Caco-2 (cell line): ENCODE data around the gene COX10. TPM values are rescaled to one million over a fixed set of nuclear protein-coding genes. Genes with fewer than 3 reads are reported as not detected.

Experiments used
- BruUV-seq: library from RNA; stranded (reverse); fragments of 400-500 nt; replicated peaks from 2 replicates; lab custom pipeline; 2021; lab: Mats Ljungman, UMichigan
- CTCF ChIA-PET: fragments of 300-600 bp; sonication (Branson Sonifier 250); formaldehyde crosslinking; loops from one replicate; lab custom pipeline; 2022; ENCODE audit warnings: antibody characterized with exemption; lab: Charles Lee
- POLR2A ChIA-PET: fragments of 300-600 bp; sonication (Branson Sonifier 250); formaldehyde crosslinking; loops from one replicate; lab custom pipeline; 2022; ENCODE audit warnings: antibody characterized with exemption; lab: Charles Lee
- DNase-seq, 2 experiments: peaks; one replicate each; pipeline versions ENCODE4 v3.0.0 to v3.0.0-alpha.2; 2020 to 2022
- H3K27me3 ChIP-seq: replicated peaks from 2 replicates; pipeline ENCODE4 v1.6.0; 2011; ENCODE audit warnings: low read length; ENCODE audit not compliant: control insufficient read depth, insufficient read depth
- H3K36me3 ChIP-seq: 2 replicates; pipeline ENCODE4 v1.5.1; 2011; ENCODE audit warnings: low read length; ENCODE audit not compliant: control insufficient read depth, insufficient read depth
- H3K4me1 ChIP-seq: fragments of 250-450 bp; sonication (Bioruptor Pico); 2 replicates; pipeline ENCODE4 v1.5.1; 2020; ENCODE audit warnings: mild to moderate bottlenecking
- H3K4me3 ChIP-seq: 2 replicates; pipeline ENCODE4 v1.5.1; 2011; ENCODE audit warnings: low read depth, mild to moderate bottlenecking, control low read depth, low read length
- H3K9me3 ChIP-seq: fragments of 250-450 bp; sonication (Bioruptor Pico); 2 replicates; pipeline ENCODE4 v1.5.1; 2020; ENCODE audit warnings: mild to moderate bottlenecking, moderate library complexity
- H3K27ac Mint-ChIP-seq: one replicate; pipeline ENCODE4 v1.8.0; 2022; ENCODE audit warnings: mixed read lengths; ENCODE audit not compliant: unreplicated experiment
- H3K27me3 Mint-ChIP-seq: one replicate; pipeline ENCODE4 v1.8.0; 2022; ENCODE audit warnings: mixed read lengths; ENCODE audit not compliant: insufficient read depth, unreplicated experiment
- H3K36me3 Mint-ChIP-seq: one replicate; pipeline ENCODE4 v1.8.0; 2022; ENCODE audit warnings: mild to moderate bottlenecking, mixed read lengths; ENCODE audit not compliant: insufficient read depth, unreplicated experiment
- H3K4me1 Mint-ChIP-seq: one replicate; pipeline ENCODE4 v1.8.0; 2022; ENCODE audit warnings: low read depth, mixed read lengths; ENCODE audit not compliant: unreplicated experiment
- H3K4me3 Mint-ChIP-seq: one replicate; pipeline ENCODE4 v1.8.0; 2022; ENCODE audit warnings: mild to moderate bottlenecking, moderate library complexity, mixed read lengths; ENCODE audit not compliant: unreplicated experiment
- H3K9me3 Mint-ChIP-seq: one replicate; pipeline ENCODE4 v1.8.0; 2022; ENCODE audit warnings: mixed read lengths; ENCODE audit not compliant: unreplicated experiment
- intact Hi-C: fragments of 100-400 bp; cut with micrococcal nuclease; formaldehyde crosslinking; loops from one replicate; pipeline ENCODE4 v1.10.0; 2022; ENCODE audit not compliant: unreplicated experiment
- total RNA-seq: library from RNA; stranded (reverse); gene quantifications from 2 replicates; pipeline ENCODE4 v1.2.3, GENCODE V29; 2022
- TF ChIP-seq, protein P1 (sequence below), 2 experiments: fragments of 200-600 bp in 1 of 2; IDR thresholded peaks; 1 replicate in 1 of 2; 2 replicates in 1 of 2; pipeline versions ENCODE4 v1.5.1 to v1.8.0; 2011 to 2022; ENCODE audit warnings: antibody characterized with exemption in 1 of 2, control low read depth in 1 of 2, inconsistent platforms in 1 of 2, low read depth in 1 of 2, low read length in 1 of 2, mild to moderate bottlenecking in 1 of 2, moderate library complexity in 1 of 2; ENCODE audit not compliant: insufficient read depth in 1 of 2, severe bottlenecking in 1 of 2, unreplicated experiment in 1 of 2

The COX10 gene
- total RNA-seq, 1 experiment from 2014 or later = 13.5 TPM

DNA sequence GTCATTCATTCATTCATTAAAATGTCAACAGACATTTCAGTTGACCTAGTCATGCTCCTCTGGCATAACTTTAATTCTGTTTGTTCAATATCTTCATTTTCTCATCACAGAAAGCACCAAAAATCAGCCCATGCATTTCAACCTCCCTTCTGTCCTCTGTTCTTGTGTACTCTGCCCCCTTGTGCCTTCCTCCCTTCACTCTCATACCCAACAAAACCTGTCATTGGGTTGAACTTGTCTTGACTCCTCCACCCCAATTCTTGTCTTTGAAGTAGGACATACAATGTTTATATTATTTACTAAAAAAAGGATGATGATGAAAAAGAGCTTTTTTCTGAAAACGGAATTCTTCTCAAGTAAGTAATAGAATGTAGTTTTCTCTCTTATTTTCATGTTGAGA lies 43.8 kb downstream of the COX10 start:
- Mint-ChIP-seq H3K36me3 (no peaks in the 10 kb centered on the region), H3K4me1 (no peaks in the 10 kb centered on the region), H3K4me3 (no peak overlapping the region), H3K27ac (no peak overlapping the region), H3K27me3 (no peaks in the 10 kb centered on the region), H3K9me3 (no peaks in the 10 kb centered on the region)
- no TSS peak for BruUV-seq
- TF ChIP-seq, protein P1, sequence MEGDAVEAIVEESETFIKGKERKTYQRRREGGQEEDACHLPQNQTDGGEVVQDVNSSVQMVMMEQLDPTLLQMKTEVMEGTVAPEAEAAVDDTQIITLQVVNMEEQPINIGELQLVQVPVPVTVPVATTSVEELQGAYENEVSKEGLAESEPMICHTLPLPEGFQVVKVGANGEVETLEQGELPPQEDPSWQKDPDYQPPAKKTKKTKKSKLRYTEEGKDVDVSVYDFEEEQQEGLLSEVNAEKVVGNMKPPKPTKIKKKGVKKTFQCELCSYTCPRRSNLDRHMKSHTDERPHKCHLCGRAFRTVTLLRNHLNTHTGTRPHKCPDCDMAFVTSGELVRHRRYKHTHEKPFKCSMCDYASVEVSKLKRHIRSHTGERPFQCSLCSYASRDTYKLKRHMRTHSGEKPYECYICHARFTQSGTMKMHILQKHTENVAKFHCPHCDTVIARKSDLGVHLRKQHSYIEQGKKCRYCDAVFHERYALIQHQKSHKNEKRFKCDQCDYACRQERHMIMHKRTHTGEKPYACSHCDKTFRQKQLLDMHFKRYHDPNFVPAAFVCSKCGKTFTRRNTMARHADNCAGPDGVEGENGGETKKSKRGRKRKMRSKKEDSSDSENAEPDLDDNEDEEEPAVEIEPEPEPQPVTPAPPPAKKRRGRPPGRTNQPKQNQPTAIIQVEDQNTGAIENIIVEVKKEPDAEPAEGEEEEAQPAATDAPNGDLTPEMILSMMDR (IDR thresholded peaks at IDR 0.05; ENCODE audit: insufficient read depth in 1 of 2, low read depth in 1 of 2, low read length in 1 of 2, severe bottlenecking in 1 of 2, unreplicated experiment in 1 of 2) = no peak
- no peaks in the 10 kb centered on the region for H3K36me3 ChIP-seq
- ChIA-PET POLR2A (no interaction called here), CTCF (no interaction called here)
- no peaks in the 10 kb centered on the region for H3K27me3 ChIP-seq
- intact Hi-C loops = no loop called here
- no peak overlapping the region for H3K4me3 ChIP-seq
- no peak for DNase-seq
- no peaks in the 10 kb centered on the region for H3K9me3 ChIP-seq
- no peaks in the 10 kb centered on the region for H3K4me1 ChIP-seq

DNA sequence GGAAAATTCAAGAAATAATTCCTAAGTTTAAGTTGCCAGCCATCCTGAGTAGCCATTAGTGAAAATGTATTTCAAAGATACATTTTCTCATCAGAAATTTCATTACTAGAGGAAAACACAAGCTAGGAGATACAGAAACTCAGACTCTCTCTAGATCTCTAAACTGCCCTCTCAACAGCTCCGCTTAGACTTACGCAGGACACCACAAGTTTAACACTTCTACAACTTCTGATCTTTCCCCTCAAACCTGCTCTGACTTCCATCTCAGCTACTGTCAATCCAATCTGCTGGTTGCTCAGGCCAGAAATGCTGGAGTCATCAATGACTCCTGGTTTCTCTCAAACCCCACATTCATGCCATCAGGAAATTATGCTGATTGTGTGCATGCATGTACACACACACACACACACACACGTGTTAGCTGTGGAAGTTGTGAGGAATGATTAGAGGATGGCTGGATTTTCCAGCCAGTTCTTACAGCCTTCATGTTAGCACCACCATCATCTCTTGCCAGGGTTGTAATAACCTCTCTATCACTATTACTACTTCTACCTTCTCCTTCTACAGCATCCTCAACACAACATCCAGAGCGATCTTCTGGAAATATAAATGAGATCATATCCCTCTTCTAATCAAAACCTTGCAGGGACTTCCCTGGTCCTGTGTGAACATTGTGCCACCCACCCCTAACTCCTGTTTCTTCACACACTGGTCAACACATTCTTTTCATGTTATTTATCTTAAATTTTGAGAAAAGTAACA lies 47.1 kb downstream of the COX10 start:
- H3K4me1 Mint-ChIP-seq = no peaks in the 10 kb centered on the region
- no peaks in the 10 kb centered on the region for H3K36me3 Mint-ChIP-seq
- no peak for DNase-seq
- Histone ChIP-seq H3K4me1 (no peaks in the 10 kb centered on the region), H3K36me3 (no peaks in the 10 kb centered on the region), H3K27me3 (no peaks in the 10 kb centered on the region), H3K9me3 (no peaks in the 10 kb centered on the region), H3K4me3 (no peak overlapping the region)
- no peaks in the 10 kb centered on the region for H3K27me3 Mint-ChIP-seq
- TF ChIP-seq, protein P1 (IDR thresholded peaks at IDR 0.05; ENCODE audit: insufficient read depth in 1 of 2, low read depth in 1 of 2, low read length in 1 of 2, severe bottlenecking in 1 of 2, unreplicated experiment in 1 of 2) = no peak
- intact Hi-C loops = no loop called here
- BruUV-seq = no TSS peak
- no peak overlapping the region for H3K27ac Mint-ChIP-seq
- H3K4me3 Mint-ChIP-seq = no peak overlapping the region
- H3K9me3 Mint-ChIP-seq = no peaks in the 10 kb centered on the region
- CTCF ChIA-PET = no interaction called here
- POLR2A ChIA-PET = no interaction called here

DNA sequence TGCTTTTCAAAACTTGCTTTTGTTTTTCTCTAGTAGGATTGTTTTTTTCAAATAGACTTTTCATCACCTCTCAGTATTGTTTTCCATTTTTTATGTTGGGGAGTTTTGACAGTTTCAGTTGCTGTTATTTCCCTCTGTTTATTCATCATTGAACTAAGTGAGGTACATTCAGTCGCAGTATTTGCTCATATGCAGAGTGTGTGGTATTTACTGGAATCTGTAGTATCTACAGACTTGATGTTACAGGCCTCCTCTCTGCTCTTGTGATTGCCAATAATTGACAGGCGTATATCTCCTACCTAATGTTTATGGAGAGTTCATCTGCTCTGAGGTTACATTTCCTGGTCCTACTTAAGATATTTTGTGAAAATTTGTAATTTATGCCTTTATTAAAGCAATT lies 49.6 kb downstream of the COX10 start:
- no peaks in the 10 kb centered on the region for H3K9me3 Mint-ChIP-seq
- POLR2A ChIA-PET = no interaction called here
- no TSS peak for BruUV-seq
- no peak for DNase-seq
- Histone ChIP-seq H3K4me1 (no peaks in the 10 kb centered on the region), H3K27me3 (no peaks in the 10 kb centered on the region), H3K9me3 (no peaks in the 10 kb centered on the region), H3K4me3 (no peak overlapping the region), H3K36me3 (no peaks in the 10 kb centered on the region)
- TF ChIP-seq, protein P1 (IDR thresholded peaks at IDR 0.05; ENCODE audit: insufficient read depth in 1 of 2, low read depth in 1 of 2, low read length in 1 of 2, severe bottlenecking in 1 of 2, unreplicated experiment in 1 of 2) = no peak
- H3K4me1 Mint-ChIP-seq = no peaks in the 10 kb centered on the region
- CTCF ChIA-PET = no interaction called here
- H3K4me3 Mint-ChIP-seq = no peak overlapping the region
- no peaks in the 10 kb centered on the region for H3K36me3 Mint-ChIP-seq
- no peak overlapping the region for H3K27ac Mint-ChIP-seq
- intact Hi-C loops = no loop called here
- no peaks in the 10 kb centered on the region for H3K27me3 Mint-ChIP-seq
